Measurements from ENCODE around the gene NPRL2. TPM values are rescaled to one million over a fixed set of nuclear protein-coding genes. Genes with fewer than 3 reads are reported as not detected.
"Not testable (repeated sequence)": the region's sequence is repeated elsewhere in the genome, so short reads cannot be mapped to it uniquely, and the experiment has no call there.

The NPRL2 gene
- total RNA-seq, 1 donor from 2014 or later = 27.3 TPM

DNA sequence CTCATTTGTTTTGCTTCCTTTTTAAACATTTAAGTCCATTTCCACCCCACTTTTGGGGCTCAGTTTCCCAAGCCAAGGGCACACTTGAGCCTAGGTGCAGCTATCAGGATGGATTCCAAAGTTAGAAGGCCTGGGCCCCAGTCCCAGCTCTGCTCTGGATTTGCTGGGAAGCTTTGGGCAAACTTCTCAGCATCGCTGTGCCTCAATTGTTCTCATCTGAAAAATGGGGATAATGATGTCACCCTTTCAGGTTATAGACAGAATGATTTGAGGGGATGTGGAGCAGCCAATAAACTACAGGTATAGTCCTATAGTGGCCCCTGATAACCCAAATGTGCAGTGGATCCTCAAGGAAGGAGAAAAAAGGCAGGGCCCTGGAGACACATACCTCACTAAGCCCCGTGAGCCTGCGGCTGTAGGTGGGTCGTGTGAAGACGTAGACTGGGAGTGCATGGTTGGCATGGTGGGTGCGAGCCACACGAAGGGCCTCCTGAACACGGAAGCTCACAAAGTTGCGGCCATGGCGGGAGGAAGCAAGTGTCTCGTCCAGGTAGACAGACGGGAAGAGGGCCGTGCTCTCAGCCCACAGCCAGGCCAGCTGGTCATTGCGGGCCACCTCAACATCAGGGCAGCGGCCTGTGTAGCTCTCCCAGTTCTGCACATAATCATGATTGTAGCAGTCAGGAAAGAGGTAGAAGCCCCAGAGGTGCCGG is 31.2 kb downstream of the NPRL2 start:
- no peak for TF ChIP-seq CTCF (conservative IDR thresholded peaks at IDR 0.05; ENCODE audit: low read depth, low read length)

DNA sequence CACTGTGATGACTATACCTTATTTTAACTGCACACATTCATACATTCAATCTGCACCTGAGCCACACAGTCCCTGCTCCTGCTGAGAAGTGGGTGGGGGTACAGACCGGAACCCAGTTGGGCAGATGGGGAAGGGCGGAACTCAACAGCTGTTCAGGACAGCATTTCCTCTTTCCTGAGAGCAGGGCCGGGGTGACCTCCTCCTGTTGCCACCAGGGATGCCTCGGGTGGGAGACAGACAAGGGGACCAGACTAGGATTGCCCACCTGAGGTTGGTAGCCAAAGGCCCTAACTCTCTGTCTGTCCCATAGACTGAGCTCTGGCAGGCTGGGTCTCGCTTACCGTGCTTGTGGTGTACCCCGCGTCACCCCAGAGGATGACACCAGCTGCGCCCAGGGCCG is 32.0 kb downstream of the NPRL2 start:
- no peak overlapping the region for H3K4me3 ChIP-seq (ENCODE audit: low read depth, low read length)
- TF ChIP-seq CTCF (conservative IDR thresholded peaks at IDR 0.05; ENCODE audit: low read depth, low read length) = no peak
- no peak for DNase-seq (ENCODE audit: low read depth)

More for the DNA sequence above, 31.2 kb downstream of the NPRL2 start:
- no peak for DNase-seq (ENCODE audit: low read depth)
- H3K4me3 ChIP-seq (ENCODE audit: low read depth, low read length) = no peak overlapping the region

GRCh38 chr3:50318163-50318562 is 32.4 kb downstream of the NPRL2 start:
- TF ChIP-seq CTCF (conservative IDR thresholded peaks at IDR 0.05; ENCODE audit: low read depth, low read length) = no peak
- no peak for DNase-seq (ENCODE audit: low read depth)
- no peak overlapping the region for H3K4me3 ChIP-seq (ENCODE audit: low read depth, low read length)

- no peak overlapping the region for H3K4me3 ChIP-seq (ENCODE audit: low read depth, low read length)
- DNase-seq (ENCODE audit: low read depth) = no peak
- TF ChIP-seq CTCF (conservative IDR thresholded peaks at IDR 0.05; ENCODE audit: low read depth, low read length) = no peak
Measured at GRCh38 chr3:50317300-50317699, 33.3 kb downstream of the NPRL2 start.

GRCh38 chr3:50316657-50317242 is 33.8 kb downstream of the NPRL2 start:
- H3K4me3 ChIP-seq (ENCODE audit: low read depth, low read length) = no peak overlapping the region
- TF ChIP-seq CTCF (conservative IDR thresholded peaks at IDR 0.05; ENCODE audit: low read depth, low read length) = no peak
- no peak for DNase-seq (ENCODE audit: low read depth)

DNA sequence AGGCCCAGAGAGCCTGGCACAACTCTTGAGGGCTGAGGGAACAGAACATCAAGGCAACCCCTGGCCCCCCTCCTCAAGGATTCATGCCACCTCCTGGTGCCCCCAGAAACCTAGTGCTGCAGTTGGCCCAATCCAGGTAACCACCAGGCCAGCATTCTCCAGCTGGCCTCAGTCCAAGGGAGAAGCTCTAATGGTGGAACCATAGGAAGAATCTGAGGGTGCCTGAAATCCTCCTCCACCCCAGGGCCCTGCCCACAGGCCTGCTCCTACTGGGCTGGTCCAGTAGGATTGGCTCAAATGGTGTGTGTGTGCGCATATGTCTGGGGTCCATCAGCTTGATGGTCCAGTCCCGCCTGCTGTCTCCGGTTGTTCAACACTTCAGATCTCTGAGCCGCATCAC is 35.8 kb downstream of the NPRL2 start:
- H3K4me3 ChIP-seq (ENCODE audit: low read depth, low read length) = no peak overlapping the region
- no peak for TF ChIP-seq CTCF (conservative IDR thresholded peaks at IDR 0.05; ENCODE audit: low read depth, low read length)
- DNase-seq (ENCODE audit: low read depth) = no peak

- no peak overlapping the region for H3K4me3 ChIP-seq (ENCODE audit: low read depth, low read length)
- no peak for DNase-seq (ENCODE audit: low read depth)
- no peak for TF ChIP-seq CTCF (conservative IDR thresholded peaks at IDR 0.05; ENCODE audit: low read depth, low read length)
Measured at GRCh38 chr3:50314342-50314741, 36.2 kb downstream of the NPRL2 start.

DNA sequence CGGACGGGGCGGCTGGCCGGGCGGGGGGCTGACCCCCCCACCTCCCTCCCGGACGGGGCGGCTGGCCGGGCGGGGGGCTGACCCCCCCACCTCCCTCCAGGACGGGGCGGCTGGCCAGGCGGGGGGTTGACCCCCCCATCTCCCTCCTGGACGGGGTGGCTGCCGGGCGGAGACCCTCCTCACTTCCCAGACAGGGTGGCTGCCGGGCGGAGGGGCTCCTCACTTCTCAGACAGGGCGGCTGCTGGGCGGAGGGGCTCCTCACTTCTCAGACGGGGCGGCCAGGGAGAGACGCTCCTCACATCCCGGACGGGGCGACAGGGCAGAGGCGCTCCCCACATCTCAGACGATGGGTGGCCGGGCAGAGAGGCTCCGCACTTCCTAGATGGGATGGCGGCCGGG is 38.5 kb downstream of the NPRL2 start:
- H3K4me3 ChIP-seq (ENCODE audit: low read depth, low read length); DNase-seq (ENCODE audit: low read depth): not testable (repeated sequence)
